Adipose tissue (tissue), 3 donors: ENCODE measurements around the gene HAND2. TPM values are rescaled to one million over a fixed set of nuclear protein-coding genes. Genes with fewer than 3 reads are reported as not detected.

Experiments used
- H3K27ac ChIP-seq: one replicate; pipeline ENCODE4 v1.5.1; 2013; ENCODE audit warnings: low read depth, low read length
- WGBS, 3 donors: extraction: QIAGEN DNeasy Blood & Tissue Kit; methylation state at CpG; one replicate each; pipeline ENCODE4 v1.1.7; 2013; 5-methylcytosine and 5-hydroxymethylcytosine counted together
- polyA plus RNA-seq, 3 donors: library from polyadenylated mRNA; stranded (reverse); fragments of 200-250 nt; gene quantifications; one replicate each; pipeline ENCODE4 v1.2.3, GENCODE V29; 2013
- donor health status: healthy with polysubstance abuse.
- donor health status: Bipolar disorder and iron deficiency.
- donor health status: healthy.

Gene HAND2
- polyA plus RNA-seq, 3 donors, result 3.5 to 42.7 (median 3.8) TPM

DNA sequence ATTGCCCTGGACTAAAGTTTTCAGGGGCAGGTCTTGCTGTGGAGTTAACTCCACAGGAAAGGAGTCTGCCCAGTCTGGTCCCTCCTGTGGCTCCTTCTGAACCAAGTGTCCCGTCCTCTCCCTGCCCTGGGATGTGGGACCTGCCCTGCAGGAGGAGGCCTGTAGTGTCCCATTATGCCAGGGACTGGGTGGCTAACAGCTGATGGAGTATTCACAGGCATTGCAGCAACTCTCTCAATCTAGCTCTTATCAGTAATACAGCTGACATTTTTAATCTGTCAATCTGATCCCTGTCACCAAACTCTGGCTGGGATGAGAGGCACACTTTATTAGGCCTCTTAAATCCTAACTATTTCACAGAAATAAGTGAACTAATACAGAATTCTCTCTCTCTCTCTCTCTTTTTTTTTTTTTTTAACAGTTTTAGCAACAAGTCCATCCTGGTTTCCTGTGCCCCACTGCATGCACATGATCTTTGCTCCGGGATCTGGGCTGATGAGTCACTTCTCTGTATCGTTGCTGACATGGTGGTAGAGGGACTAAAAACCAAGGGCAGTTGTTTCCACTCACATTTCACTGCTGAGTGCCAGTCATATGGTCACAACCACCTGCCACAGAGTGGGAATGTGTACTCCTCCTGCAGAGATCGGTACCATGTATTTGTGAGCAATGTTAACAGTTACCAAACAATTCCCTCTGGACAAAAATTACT is 39.1 kb downstream of the HAND2 start:
- no peak overlapping the region for H3K27ac ChIP-seq
- 41 to 63% (median 41%) methylated on average over 4 of the region's 4 CpGs for WGBS, 3 donors

- 31 to 64% (median 32%) methylated on average over 3 of the region's 3 CpGs for WGBS, 3 donors
- no peak overlapping the region for H3K27ac ChIP-seq
Observed at GRCh38 chr4:173490256-173490655, 39.8 kb downstream of the HAND2 start.

DNA sequence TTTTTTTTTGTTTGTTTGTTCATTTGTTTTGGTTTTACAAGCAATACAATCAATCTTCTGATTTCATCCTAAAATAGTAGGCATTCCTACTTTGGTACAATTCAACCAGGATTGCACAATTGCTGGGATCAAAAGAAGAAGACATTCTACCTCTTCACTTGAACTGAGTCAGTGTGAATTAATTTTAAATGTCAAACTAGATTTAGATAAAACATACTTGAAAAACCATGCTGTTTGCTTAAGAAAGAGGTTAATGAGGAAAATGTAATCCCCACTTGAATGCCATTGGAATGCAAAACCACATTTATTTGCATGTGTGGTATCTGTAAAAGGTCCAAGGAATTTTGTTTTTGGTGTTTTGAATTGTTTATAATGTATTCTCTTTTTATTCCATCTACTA is 40.5 kb downstream of the HAND2 start:
- no peak overlapping the region for H3K27ac ChIP-seq

DNA sequence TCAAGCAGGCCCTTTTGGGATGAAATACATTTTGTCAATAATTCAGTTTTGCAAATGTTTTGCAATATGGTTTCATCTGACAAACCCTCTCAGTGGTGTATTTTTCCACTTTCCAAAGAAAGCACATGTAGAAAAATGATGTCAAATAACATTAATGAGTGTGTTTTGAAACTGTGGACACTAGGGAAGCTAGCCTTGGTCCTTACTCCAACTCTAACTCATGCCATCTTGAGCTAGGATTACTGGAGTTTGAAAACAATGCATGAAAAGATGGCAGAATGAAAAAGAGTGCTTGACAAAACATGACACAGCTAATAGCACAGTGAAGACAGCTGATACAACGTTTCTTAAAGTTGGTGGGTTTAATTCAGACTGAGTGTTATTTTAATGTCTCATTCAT is 41.4 kb downstream of the HAND2 start:
- H3K27ac ChIP-seq, result no peak overlapping the region

GRCh38 chr4:173488074-173488473 is 42.0 kb downstream of the HAND2 start:
- 97 to 100% (median 97%) methylated on average over 1 of the region's 1 CpG for WGBS, 3 donors

More for the DNA sequence above, 41.4 kb downstream of the HAND2 start:
- 33 to 58% (median 48%) methylated on average over 1 of the region's 1 CpG for WGBS, 3 donors

GRCh38 chr4:173486714-173487392 is 43.2 kb downstream of the HAND2 start:
- 42 to 68% (median 61%) methylated on average over 1 of the region's 1 CpG for WGBS, 3 donors
- no peak overlapping the region for H3K27ac ChIP-seq

More at GRCh38 chr4:173488074-173488473, 42.0 kb downstream of the HAND2 start:
- H3K27ac ChIP-seq, result no peak overlapping the region

- WGBS, 3 donors, result 91 to 96% (median 92%) methylated on average over 1 of the region's 1 CpG
- H3K27ac ChIP-seq, result no peak overlapping the region
Observed at GRCh38 chr4:173485164-173485563, 44.9 kb downstream of the HAND2 start.

GRCh38 chr4:173482330-173482931 is 47.6 kb downstream of the HAND2 start:
- H3K27ac ChIP-seq, result no peak overlapping the region
- 93 to 100% (median 100%) methylated on average over 1 of the region's 1 CpG for WGBS, 3 donors

- WGBS, 3 donors, result 86 to 93% (median 91%) methylated on average over 4 of the region's 4 CpGs
- no peak overlapping the region for H3K27ac ChIP-seq
Observed at GRCh38 chr4:173478913-173479283, 51.1 kb downstream of the HAND2 start.

GRCh38 chr4:173478201-173478912 is 51.7 kb downstream of the HAND2 start:
- 71 to 84% (median 76%) methylated on average over 5 of the region's 5 CpGs for WGBS, 3 donors
- no peak overlapping the region for H3K27ac ChIP-seq

GRCh38 chr4:173477016-173477415 is 53.0 kb downstream of the HAND2 start:
- whole genome bisulfite sequencing, 3 donors, result 55 to 80% (median 68%) methylated on average over 1 of the region's 1 CpG
- H3K27ac ChIP-seq, result no peak overlapping the region

Other genes starting within 250 kb of the HAND2 start
- gene HMGB2, start 195.9 kb downstream of the HAND2 start, polyA plus RNA-seq, result 100 to 1,000 TPM in 1 of 3 donors, 10 to 100 TPM in 2; 25.7 to 165 (median 52.8) TPM
- 10 to 100 TPM in 1 of 3 donors, 1 to 10 TPM in 2; 3.6 to 20.9 (median 8.5) TPM for gene SAP30, start 159.3 kb downstream of the HAND2 start, polyA plus RNA-seq
- under 1 TPM; 0.07 to 0.67 (median 0.36) TPM for gene SCRG1, start 131.1 kb downstream of the HAND2 start, polyA plus RNA-seq